H1 (cell line): ENCODE measurements around the gene CREB3. TPM values are rescaled to one million over a fixed set of nuclear protein-coding genes. Genes with fewer than 3 reads are reported as not detected.

Experiments used
- CTCF ChIA-PET: fragments of 300-600 bp; sonication (Branson Sonifier 250); formaldehyde crosslinking; loops from one replicate; lab custom pipeline; 2021; ENCODE audit not compliant: partially characterized antibody; lab: Charles Lee
- POLR2A ChIA-PET: fragments of 300-600 bp; sonication (Branson Sonifier 250); formaldehyde crosslinking; loops from one replicate; lab custom pipeline; 2021; ENCODE audit warnings: inconsistent platforms; ENCODE audit not compliant: partially characterized antibody; lab: Charles Lee
- DNase-seq, 2 experiments: peaks; one replicate each; pipeline versions ENCODE4 v3.0.0 to v3.0.0-alpha.2; 2010 to 2022; ENCODE audit warnings: low spot score in 2 of 2, low read depth in 1 of 2, mixed read lengths in 1 of 2
- FAIRE-seq: peaks from 2 replicates; lab custom pipeline; 2011; peaks lifted over from hg19 to GRCh38; lab: Jason Lieb, UNC
- H2AFZ ChIP-seq: 2 replicates; pipeline ENCODE4 v1.8.1; 2012; ENCODE audit warnings: low read length, inconsistent platforms
- H2AK5ac ChIP-seq: 2 replicates; pipeline ENCODE4 v1.6.1; 2013; ENCODE audit warnings: low read depth, low read length
- H2BK120ac ChIP-seq: replicated peaks from 2 replicates; pipeline ENCODE3; 2013; ENCODE audit warnings: low read depth, low read length, inconsistent platforms
- H2BK12ac ChIP-seq: 2 replicates; pipeline ENCODE4 v1.6.1; 2013; ENCODE audit warnings: low read depth, low read length
- H2BK15ac ChIP-seq: 2 replicates; pipeline ENCODE4 v1.6.1; 2013; ENCODE audit warnings: low read length
- H2BK20ac ChIP-seq: 2 replicates; pipeline ENCODE4 v1.6.1; 2013; ENCODE audit warnings: low read length
- H2BK5ac ChIP-seq: 2 replicates; pipeline ENCODE4 v1.6.1; 2013; ENCODE audit warnings: low read depth, low read length
- H3K14ac ChIP-seq: 2 replicates; pipeline ENCODE4 v1.6.1; 2013; ENCODE audit warnings: inconsistent platforms; ENCODE audit not compliant: insufficient read length
- H3K18ac ChIP-seq: 2 replicates; pipeline ENCODE4 v1.6.1; 2013; ENCODE audit warnings: low read length; ENCODE audit errors: extremely low read depth
- H3K23ac ChIP-seq: 2 replicates; pipeline ENCODE4 v1.6.1; 2013; ENCODE audit warnings: inconsistent platforms; ENCODE audit not compliant: insufficient read length
- H3K23me2 ChIP-seq: 2 replicates; pipeline ENCODE4 v1.6.1; 2013; ENCODE audit warnings: low read depth, low read length
- H3K27ac ChIP-seq: 2 replicates; pipeline ENCODE4 v1.6.1; 2011; ENCODE audit warnings: low read depth, low read length, inconsistent platforms
- H3K27me3 ChIP-seq, 4 experiments: replicated peaks in 1 of 4; 1 replicate in 1 of 4; 2 replicates in 3 of 4; pipeline versions ENCODE4 v1.6.1 to v1.8.1; 2011 to 2013; ENCODE audit warnings: low read length in 3 of 4, mild to moderate bottlenecking in 3 of 4, inconsistent platforms in 2 of 4, mixed read lengths in 2 of 4, moderate library complexity in 1 of 4; ENCODE audit not compliant: control insufficient read depth in 3 of 4, insufficient read depth in 3 of 4; ENCODE audit errors: extremely low read depth in 1 of 4
- H3K36me3 ChIP-seq, 4 experiments: 2 replicates each; pipeline versions ENCODE4 v1.6.1 to v1.8.1; 2011 to 2013; ENCODE audit warnings: mild to moderate bottlenecking in 4 of 4, low read length in 3 of 4, moderate library complexity in 2 of 4, control low read depth in 1 of 4, inconsistent platforms in 1 of 4; ENCODE audit not compliant: insufficient read depth in 4 of 4, control insufficient read depth in 2 of 4
- H3K4ac ChIP-seq: replicated peaks from 2 replicates; pipeline ENCODE3; 2013; ENCODE audit warnings: low read length, low read depth, mixed read lengths, inconsistent platforms; ENCODE audit not compliant: insufficient read length
- H3K4me1 ChIP-seq, 4 experiments: replicated peaks in 1 of 4; 1 replicate in 1 of 4; 2 replicates in 3 of 4; pipeline versions ENCODE4 v1.6.1 to v1.8.1; 2011 to 2013; ENCODE audit warnings: low read length in 3 of 4, inconsistent platforms in 2 of 4, mixed read lengths in 1 of 4; ENCODE audit not compliant: insufficient read depth in 4 of 4, control insufficient read depth in 3 of 4
- H3K4me2 ChIP-seq, 2 experiments: 2 replicates each; pipeline versions ENCODE4 v1.6.1 to v1.8.1; 2011 to 2013; ENCODE audit warnings: low read depth in 2 of 2, low read length in 2 of 2, control low read depth in 1 of 2, inconsistent platforms in 1 of 2, mild to moderate bottlenecking in 1 of 2; ENCODE audit not compliant: insufficient read depth in 1 of 2
- H3K4me3 ChIP-seq, 4 experiments: fragments of 200-600, 300-600 bp in 1 of 4; sonication (generic), shearing (Covaris generic), sonication (Bioruptor Twin) in 1 of 4; 2 replicates each; pipeline versions ENCODE4 v1.5.1 to v1.8.1; 2011 to 2016; ENCODE audit warnings: low read length in 4 of 4, low read depth in 3 of 4, control low read depth in 2 of 4, inconsistent platforms in 2 of 4, mild to moderate bottlenecking in 2 of 4, mixed read lengths in 1 of 4, moderate library complexity in 1 of 4; ENCODE audit not compliant: insufficient read depth in 2 of 4; ENCODE audit errors: extremely low read depth in 1 of 4
- H3K56ac ChIP-seq: replicated peaks from 2 replicates; pipeline ENCODE3; 2013; ENCODE audit warnings: low read depth, mild to moderate bottlenecking, mixed read lengths, low read length, inconsistent platforms; ENCODE audit not compliant: insufficient read length
- H3K79me1 ChIP-seq: 2 replicates; pipeline ENCODE4 v1.6.1; 2013; ENCODE audit warnings: low read depth, low read length, control low read depth
- H3K79me2 ChIP-seq, 2 experiments: 2 replicates each; pipeline versions ENCODE4 v1.6.1 to v1.8.1; 2012 to 2013; ENCODE audit warnings: low read length in 2 of 2, mild to moderate bottlenecking in 2 of 2, inconsistent platforms in 1 of 2; ENCODE audit not compliant: insufficient read depth in 2 of 2, control insufficient read depth in 1 of 2
- H3K9ac ChIP-seq, 4 experiments: replicated peaks in 1 of 4; 1 replicate in 1 of 4; 2 replicates in 3 of 4; pipeline versions ENCODE4 v1.6.1 to v1.8.1; 2011 to 2013; ENCODE audit warnings: low read depth in 3 of 4, low read length in 3 of 4, control low read depth in 2 of 4, mild to moderate bottlenecking in 2 of 4, moderate library complexity in 2 of 4, inconsistent platforms in 1 of 4; ENCODE audit errors: extremely low read depth in 1 of 4
- H3K9me3 ChIP-seq, 2 experiments: 2 replicates each; pipeline versions ENCODE4 v1.6.1 to v1.8.1; 2012 to 2013; ENCODE audit warnings: mild to moderate bottlenecking in 2 of 2, moderate library complexity in 2 of 2, control low read depth in 1 of 2, inconsistent platforms in 1 of 2, low read depth in 1 of 2, low read length in 1 of 2, mixed read lengths in 1 of 2; ENCODE audit not compliant: insufficient read depth in 2 of 2
- H4K20me1 ChIP-seq, 2 experiments: replicated peaks in 1 of 2; 2 replicates each; pipeline versions ENCODE3 to v1.8.1; 2011 to 2013; ENCODE audit warnings: inconsistent platforms in 2 of 2, low read length in 2 of 2, mild to moderate bottlenecking in 1 of 2; ENCODE audit not compliant: insufficient read depth in 2 of 2, control insufficient read depth in 1 of 2
- H4K5ac ChIP-seq: 2 replicates; pipeline ENCODE4 v1.6.1; 2013; ENCODE audit warnings: low read length, low read depth, mixed read lengths, inconsistent platforms; ENCODE audit not compliant: insufficient read length
- H4K8ac ChIP-seq: 2 replicates; pipeline ENCODE4 v1.8.0; 2013; ENCODE audit warnings: mild to moderate bottlenecking, moderate library complexity, low read length, inconsistent platforms; ENCODE audit not compliant: insufficient read depth; ENCODE audit errors: extremely low read depth
- H4K91ac ChIP-seq: replicated peaks from 2 replicates; pipeline ENCODE3; 2013; ENCODE audit warnings: low read length, mixed read lengths, inconsistent platforms; ENCODE audit not compliant: insufficient read length
- ASH2L ChIP-seq: fragments of 200-600, 300-600 bp; sonication (generic); IDR thresholded peaks from one replicate; pipeline ENCODE4 v1.7.1; 2017; ENCODE audit warnings: low read length
- E2F6 ChIP-seq: IDR thresholded peaks from 2 replicates; pipeline ENCODE4 v1.6.1; 2012; ENCODE audit warnings: inconsistent platforms
- KDM5A ChIP-seq: fragments of 200-600 bp; IDR thresholded peaks from 2 replicates; pipeline ENCODE4 v1.7.1; 2012; ENCODE audit warnings: mild to moderate bottlenecking, low read length, inconsistent platforms, mixed read lengths
- RNF2 ChIP-seq: fragments of 200-900, 300-1000 bp; sonication (generic); IDR thresholded peaks from 2 replicates; pipeline ENCODE4 v1.7.1; 2016; ENCODE audit warnings: borderline replicate concordance, low read depth, mild to moderate bottlenecking, antibody characterized with exemption, low read length; ENCODE audit not compliant: poor library complexity, severe bottlenecking; ENCODE audit errors: missing control alignments
- SIN3A ChIP-seq, 2 experiments: IDR thresholded peaks in 1 of 2; conservative IDR thresholded peaks in 1 of 2; 2 replicates each; pipeline ENCODE4 v1.6.1; 2011 to 2012; ENCODE audit warnings: low read length in 2 of 2, improper control_type of control experiment in 1 of 2, low read depth in 1 of 2, mild to moderate bottlenecking in 1 of 2
- SRF ChIP-seq: IDR thresholded peaks from 2 replicates; pipeline ENCODE4 v1.6.1; 2011; ENCODE audit warnings: mild to moderate bottlenecking, low read depth, low read length, moderate library complexity
- TAF1 ChIP-seq: IDR thresholded peaks from 2 replicates; pipeline ENCODE4 v1.6.1; 2011; ENCODE audit warnings: mild to moderate bottlenecking, low read depth, low read length
- TBP ChIP-seq: IDR thresholded peaks from 2 replicates; pipeline ENCODE4 v1.6.1; 2011; ENCODE audit warnings: low read depth, low read length, improper control_type of control experiment
- ZNF274 ChIP-seq: IDR thresholded peaks from 2 replicates; pipeline ENCODE4 v1.7.0; 2012; ENCODE audit warnings: low read length, borderline replicate concordance; ENCODE audit errors: extremely low read depth
- WGBS, 2 experiments: shearing (Covaris generic) in 1 of 2; methylation state at CpG; one replicate each; pipeline versions ENCODE4 v1.1.6 to v1.1.7; 2013 to 2015; ENCODE audit warnings: low lambda C conversion rate in 2 of 2, mixed read lengths in 2 of 2, inconsistent platforms in 1 of 2, low coverage in 1 of 2, missing lambda C conversion rate in 1 of 2; ENCODE audit not compliant: insufficient replicate concordance in 2 of 2, insufficient coverage in 1 of 2, insufficient read length in 1 of 2; ENCODE audit errors: extremely low coverage in 1 of 2, missing lambda C conversion rate in 1 of 2; 5-methylcytosine and 5-hydroxymethylcytosine counted together
- polyA plus RNA-seq, 7 experiments: library from polyadenylated mRNA; depleted of rRNA in 3 of 7; stranded (reverse) in 5 of 7; unstranded in 2 of 7; fragments of >200 nt in 5 of 7; fragments of 200-250 nt in 2 of 7; gene quantifications; 1 replicate in 5 of 7; 2 replicates in 1 of 7; 4 replicates in 1 of 7; pipeline versions ENCODE4 v1.2.1 to v1.2.3, GENCODE V29; 2011 to 2013; ENCODE audit warnings: missing spikeins in 2 of 7, mixed read lengths in 2 of 7
- total RNA-seq: library from RNA; stranded (reverse); fragmentation: NEBNext Ultra II Directional; extraction: Animal tissue kit (Norgen Biotek cat#: 25700); gene quantifications from 2 replicates; pipeline ENCODE4 v1.2.1, GENCODE V29; 2021

CREB3 gene
- total and polyA plus RNA-seq, 2 of the 8 experiments (the other 6 are each of a cell fraction or from before 2014, with no cell fraction given): 24.4 to 25.7 TPM

- H3K14ac ChIP-seq: no peak within 1 kb of the TSS
- TF ChIP-seq SRF (peak; percentile 49), E2F6 (peak; percentile 85), RNF2 (no peak), TBP (peak; percentile 91), ASH2L (no peak), TAF1 (peak; percentile 87), KDM5A (no peak), ZNF274 (no peak), SIN3A (conservative IDR thresholded peaks at IDR 0.05 in 1 of 2, IDR thresholded peaks at IDR 0.05 in 1 of 2; ENCODE audit: low read depth in 1 of 2, low read length in 2 of 2) (peak in 1 of 2 experiments; percentile 78; a peak in 2 of 4 replicates)
Measured at GRCh38 chr9:35689542-35690293, 42.7 kb upstream of the CREB3 start, which contains the start of gene TPM2. TPM2 (minus strand) TSS chr9:35689925; CDS start chr9:35689817, 108 bp downstream.

More at GRCh38 chr9:35689542-35690293, 42.7 kb upstream of the CREB3 start, which contains the start of gene TPM2:
- Histone ChIP-seq H2BK5ac (peak within 1 kb of the TSS; percentile 86; the same call in 1 of the 2 replicates), H2AFZ (no peak within 1 kb of the TSS), H3K4me3 (peak within 1 kb of the TSS; percentile 72 to 99 (median 82)), H3K9me3 (no peaks in the 10 kb centered on the region), H4K8ac (peak within 1 kb of the TSS; percentile 97), H4K5ac (peak within 1 kb of the TSS; percentile 78), H3K27ac (peak within 1 kb of the TSS; percentile 54; the same call in 1 of the 2 replicates), H2AK5ac (no peak within 1 kb of the TSS; the same call in 1 of the 2 replicates), H3K4ac (peak within 1 kb of the TSS; percentile 88), H3K18ac (peak within 1 kb of the TSS; percentile 93), H3K23ac (no peak within 1 kb of the TSS), H3K4me1 (peaks cover 6 to 15% (median 8%) of the 10 kb centered on the region in 4 experiments; a peak in 6 of 7 replicates), H4K20me1 (peaks cover 5 to 8% of the 10 kb centered on the region in 2 experiments), H3K9ac (peak within 1 kb of the TSS; percentile 25 to 76 (median 62)), H2BK15ac (no peak within 1 kb of the TSS; the same call in 1 of the 2 replicates), H3K79me2 (peaks cover 0 to 21% of the 10 kb centered on the region in 2 experiments; a peak in 2 of 4 replicates), H4K91ac (peak within 1 kb of the TSS; percentile 62), H2BK12ac (peak within 1 kb of the TSS; percentile 50; the same call in 1 of the 2 replicates), H3K4me2 (peak within 1 kb of the TSS; percentile 84 to 90), H3K23me2 (peaks cover 12% of the 10 kb centered on the region), H3K79me1 (peaks cover 2% of the 10 kb centered on the region; the same call in 1 of the 2 replicates), H3K36me3 (peaks cover 6 to 17% (median 15%) of the 10 kb centered on the region in 4 experiments), H2BK120ac (no peak within 1 kb of the TSS), H3K56ac (peak within 1 kb of the TSS; percentile 64), H3K27me3 (no peaks in the 10 kb centered on the region), H2BK20ac (no peak within 1 kb of the TSS)
- DNase-seq (peak; percentile 66 to 84), FAIRE-seq (no peak)
- POLR2A ChIA-PET: interaction anchor here (0.6 to 14.9 kb wide), 17 partner anchors 8 to 610 kb away, joined by 3 to 158 read pairs (median 6); partner anchors contain the start of genes ARHGEF39, CA9, CCDC107 and CREB3
- CTCF ChIA-PET: interaction anchor here (0.7 to 14.1 kb wide), 7 partner anchors 14 to 65 kb away, joined by 3 to 347 read pairs (median 29); partner anchors contain the start of genes ARHGEF39, CA9, CCDC107 and RMRP
- 1% methylated on average over 34 of the region's 61 CpGs; no CpG with 5 or more reads in 1 of the 2 experiments for WGBS, 2 experiments
